ENCODE results near the gene DCAF6. TPM values are rescaled to one million over a fixed set of nuclear protein-coding genes. Genes with fewer than 3 reads are reported as not detected.

Gene DCAF6
- total RNA-seq, 1 experiment from 2014 or later: 84.6 TPM

DNA sequence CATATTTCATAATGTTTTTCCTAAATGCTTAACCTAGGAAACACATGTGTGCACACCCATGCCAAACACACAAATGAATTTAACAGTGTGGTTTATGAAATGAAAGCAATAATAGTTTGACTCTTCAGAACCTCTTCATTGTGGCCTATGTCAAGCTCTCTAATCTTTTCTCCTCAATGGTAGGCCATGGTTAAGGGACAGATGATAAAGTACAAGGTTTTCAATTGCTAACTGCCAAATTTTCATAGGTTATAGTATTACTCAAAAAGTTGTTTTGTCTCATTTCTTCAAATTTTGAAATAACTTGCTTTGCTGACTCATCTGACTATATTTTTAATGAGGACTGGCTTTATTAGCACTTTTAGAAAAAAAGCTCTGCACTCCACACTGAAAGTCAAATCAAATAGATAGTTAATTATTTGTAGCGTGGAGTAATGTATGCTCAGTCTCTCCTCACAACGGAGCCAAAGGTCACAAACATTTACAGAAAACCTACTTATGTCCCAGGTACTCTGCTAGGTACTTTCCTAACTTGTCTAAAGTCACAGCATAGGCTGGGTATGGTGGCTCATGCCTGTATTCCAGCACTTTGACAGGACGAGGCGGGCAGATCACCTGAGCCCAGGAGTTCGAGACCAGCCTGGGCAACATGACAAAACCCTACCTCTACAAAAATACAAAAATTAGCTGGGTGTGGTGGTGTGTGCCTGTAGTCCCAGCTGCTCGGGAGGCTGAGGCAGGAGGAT lies 19.5 kb upstream of the DCAF6 start:
- H3K4me1 ChIP-seq (ENCODE audit: low read length): peaks cover 1% of the 10 kb centered on the region
- peaks cover 21% of the 10 kb centered on the region for H3K79me2 ChIP-seq (ENCODE audit: low read length)
- no peaks in the 10 kb centered on the region for H3K9me3 ChIP-seq (ENCODE audit: low read length)
- no peaks in the 10 kb centered on the region for H3K9me2 ChIP-seq (replicated peaks; ENCODE audit: insufficient read depth, low read length)
- no peaks in the 10 kb centered on the region for H3K27me3 ChIP-seq (ENCODE audit: low read length)
- no peak overlapping the region for H2AFZ ChIP-seq (ENCODE audit: low read length)
- DNase-seq: no peak
- no peak overlapping the region for H3K4me2 ChIP-seq (ENCODE audit: low read depth, low read length, poor library complexity, severe bottlenecking)
- H3K9ac ChIP-seq (ENCODE audit: low read length): no peak overlapping the region
- H4K20me1 ChIP-seq (ENCODE audit: insufficient read depth, low read depth, low read length): no peaks in the 10 kb centered on the region
- H3K4me3 ChIP-seq (ENCODE audit: low read length): no peak overlapping the region
- peaks cover 16% of the 10 kb centered on the region; the same call in 1 of the 2 replicates for H3K36me3 ChIP-seq (ENCODE audit: insufficient read depth, low read length)
- no peak overlapping the region for H3K27ac ChIP-seq (ENCODE audit: low read length)

DNA sequence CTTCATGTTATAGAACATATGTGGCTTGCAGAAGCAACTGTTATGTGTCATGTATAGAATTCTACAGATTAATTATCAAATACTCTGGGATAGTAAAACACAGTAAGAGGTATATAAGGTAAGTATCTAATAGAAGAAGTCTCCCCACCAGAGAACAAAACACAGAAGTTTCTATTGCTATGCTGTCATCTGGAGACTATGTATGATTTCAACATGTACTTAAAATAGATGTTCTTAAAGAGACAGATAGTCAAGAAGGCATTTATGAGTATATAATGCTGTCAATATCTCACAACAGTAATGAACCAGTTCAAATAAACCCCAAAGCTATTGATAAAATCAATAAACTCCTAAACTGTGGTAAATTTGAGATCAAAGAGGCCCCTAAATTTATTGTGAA lies 14.5 kb upstream of the DCAF6 start:
- H2AFZ ChIP-seq (ENCODE audit: low read length): no peak overlapping the region
- peaks cover 67% of the 10 kb centered on the region for H3K79me2 ChIP-seq (ENCODE audit: low read length)
- H4K20me1 ChIP-seq (ENCODE audit: insufficient read depth, low read depth, low read length): no peaks in the 10 kb centered on the region
- H3K4me3 ChIP-seq (ENCODE audit: low read length): no peak overlapping the region
- no peak overlapping the region for H3K4me2 ChIP-seq (ENCODE audit: low read depth, low read length, poor library complexity, severe bottlenecking)
- no peaks in the 10 kb centered on the region for H3K9me2 ChIP-seq (replicated peaks; ENCODE audit: insufficient read depth, low read length)
- H3K9me3 ChIP-seq (ENCODE audit: low read length): no peaks in the 10 kb centered on the region
- H3K9ac ChIP-seq (ENCODE audit: low read length): no peak overlapping the region
- peaks cover 12% of the 10 kb centered on the region; the same call in 1 of the 2 replicates for H3K36me3 ChIP-seq (ENCODE audit: insufficient read depth, low read length)
- no peak for DNase-seq
- peaks cover 47% of the 10 kb centered on the region for H3K4me1 ChIP-seq (ENCODE audit: low read length)
- H3K27ac ChIP-seq (ENCODE audit: low read length): no peak overlapping the region; the same call in 1 of the 2 replicates
- H3K27me3 ChIP-seq (ENCODE audit: low read length): no peaks in the 10 kb centered on the region

GRCh38 chr1:167922611-167923074 lies 13.8 kb upstream of the DCAF6 start:
- Histone ChIP-seq H3K79me2 (ENCODE audit: low read length) (peaks cover 74% of the 10 kb centered on the region), H4K20me1 (ENCODE audit: insufficient read depth, low read depth, low read length) (no peaks in the 10 kb centered on the region), H3K36me3 (ENCODE audit: insufficient read depth, low read length) (peaks cover 10% of the 10 kb centered on the region; the same call in 1 of the 2 replicates), H2AFZ (ENCODE audit: low read length) (no peak overlapping the region), H3K9ac (ENCODE audit: low read length) (no peak overlapping the region), H3K4me2 (ENCODE audit: low read depth, low read length, poor library complexity, severe bottlenecking) (no peak overlapping the region), H3K4me3 (ENCODE audit: low read length) (no peak overlapping the region), H3K27ac (ENCODE audit: low read length) (peak overlapping the region; percentile 17; the same call in 1 of the 2 replicates), H3K27me3 (ENCODE audit: low read length) (no peaks in the 10 kb centered on the region), H3K9me2 (replicated peaks; ENCODE audit: insufficient read depth, low read length) (no peaks in the 10 kb centered on the region), H3K4me1 (ENCODE audit: low read length) (peaks cover 53% of the 10 kb centered on the region), H3K9me3 (ENCODE audit: low read length) (no peaks in the 10 kb centered on the region)
- DNase-seq: no peak

GRCh38 chr1:167923324-167924056 lies 13.0 kb upstream of the DCAF6 start:
- Histone ChIP-seq H3K27ac (ENCODE audit: low read length) (peak overlapping the region; percentile 65; the same call in 1 of the 2 replicates), H4K20me1 (ENCODE audit: insufficient read depth, low read depth, low read length) (no peaks in the 10 kb centered on the region), H3K4me2 (ENCODE audit: low read depth, low read length, poor library complexity, severe bottlenecking) (no peak overlapping the region), H3K79me2 (ENCODE audit: low read length) (peaks cover 82% of the 10 kb centered on the region), H3K36me3 (ENCODE audit: insufficient read depth, low read length) (peaks cover 4% of the 10 kb centered on the region; the same call in 1 of the 2 replicates), H3K9me2 (replicated peaks; ENCODE audit: insufficient read depth, low read length) (no peaks in the 10 kb centered on the region), H2AFZ (ENCODE audit: low read length) (no peak overlapping the region), H3K4me3 (ENCODE audit: low read length) (no peak overlapping the region), H3K9ac (ENCODE audit: low read length) (no peak overlapping the region), H3K9me3 (ENCODE audit: low read length) (no peaks in the 10 kb centered on the region), H3K27me3 (ENCODE audit: low read length) (no peaks in the 10 kb centered on the region), H3K4me1 (ENCODE audit: low read length) (peaks cover 61% of the 10 kb centered on the region)
- DNase-seq: no peak

GRCh38 chr1:167924102-167924501 lies 12.4 kb upstream of the DCAF6 start:
- no peaks in the 10 kb centered on the region for H4K20me1 ChIP-seq (ENCODE audit: insufficient read depth, low read depth, low read length)
- H3K9me3 ChIP-seq (ENCODE audit: low read length): no peaks in the 10 kb centered on the region
- H3K9me2 ChIP-seq (replicated peaks; ENCODE audit: insufficient read depth, low read length): no peaks in the 10 kb centered on the region
- no peak overlapping the region for H3K4me2 ChIP-seq (ENCODE audit: low read depth, low read length, poor library complexity, severe bottlenecking)
- H3K27ac ChIP-seq (ENCODE audit: low read length): peak overlapping the region; percentile 65
- no peaks in the 10 kb centered on the region for H3K27me3 ChIP-seq (ENCODE audit: low read length)
- H3K79me2 ChIP-seq (ENCODE audit: low read length): peaks cover 88% of the 10 kb centered on the region
- H3K4me1 ChIP-seq (ENCODE audit: low read length): peaks cover 67% of the 10 kb centered on the region
- no peak overlapping the region for H3K9ac ChIP-seq (ENCODE audit: low read length)
- DNase-seq: no peak
- no peak overlapping the region for H3K4me3 ChIP-seq (ENCODE audit: low read length)
- H3K36me3 ChIP-seq (ENCODE audit: insufficient read depth, low read length): peaks cover 2% of the 10 kb centered on the region; the same call in 1 of the 2 replicates
- no peak overlapping the region for H2AFZ ChIP-seq (ENCODE audit: low read length)

GRCh38 chr1:167924543-167925231 lies 11.8 kb upstream of the DCAF6 start:
- peaks cover 92% of the 10 kb centered on the region for H3K79me2 ChIP-seq (ENCODE audit: low read length)
- H3K4me2 ChIP-seq (ENCODE audit: low read depth, low read length, poor library complexity, severe bottlenecking): peak overlapping the region; percentile 37
- no peak overlapping the region for H3K9ac ChIP-seq (ENCODE audit: low read length)
- H3K9me2 ChIP-seq (replicated peaks; ENCODE audit: insufficient read depth, low read length): no peaks in the 10 kb centered on the region
- H3K9me3 ChIP-seq (ENCODE audit: low read length): no peaks in the 10 kb centered on the region
- H3K4me3 ChIP-seq (ENCODE audit: low read length): peak overlapping the region; percentile 16; the same call in 1 of the 2 replicates
- DNase-seq: peak; percentile 61
- peak overlapping the region; percentile 65 for H3K27ac ChIP-seq (ENCODE audit: low read length)
- no peak overlapping the region for H2AFZ ChIP-seq (ENCODE audit: low read length)
- peaks cover 73% of the 10 kb centered on the region for H3K4me1 ChIP-seq (ENCODE audit: low read length)
- H3K36me3 ChIP-seq (ENCODE audit: insufficient read depth, low read length): no peaks in the 10 kb centered on the region; the same call in 1 of the 2 replicates
- H3K27me3 ChIP-seq (ENCODE audit: low read length): no peaks in the 10 kb centered on the region
- H4K20me1 ChIP-seq (ENCODE audit: insufficient read depth, low read depth, low read length): no peaks in the 10 kb centered on the region

DNA sequence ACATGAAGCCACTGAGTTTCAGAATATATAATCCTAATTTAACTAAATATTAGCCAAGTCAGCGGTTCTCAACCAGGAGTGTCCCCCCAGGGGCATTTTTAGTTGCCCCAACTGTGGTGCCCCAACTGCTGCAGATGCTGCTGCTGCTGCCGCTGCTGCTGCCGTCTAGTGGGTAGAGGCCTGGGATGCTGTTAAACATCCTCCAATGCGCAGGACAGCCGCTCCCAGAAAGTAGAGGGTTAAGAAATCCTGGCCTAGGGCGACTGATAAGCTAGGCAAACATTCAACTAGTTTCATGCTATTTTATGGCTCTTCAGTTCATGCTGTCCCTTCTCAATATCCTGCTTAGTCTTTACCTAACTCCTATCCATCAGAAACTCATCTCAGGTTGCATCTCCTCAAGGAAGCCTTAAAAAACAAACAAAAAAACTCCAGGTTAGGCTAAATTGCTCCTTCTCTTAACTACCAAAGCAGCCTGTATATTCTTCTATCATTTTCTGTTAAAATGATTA lies 9.9 kb upstream of the DCAF6 start:
- H4K20me1 ChIP-seq (ENCODE audit: insufficient read depth, low read depth, low read length): no peaks in the 10 kb centered on the region
- H3K79me2 ChIP-seq (ENCODE audit: low read length): peaks cover 93% of the 10 kb centered on the region
- H3K27me3 ChIP-seq (ENCODE audit: low read length): no peaks in the 10 kb centered on the region
- no peak overlapping the region for H3K9ac ChIP-seq (ENCODE audit: low read length)
- H3K4me2 ChIP-seq (ENCODE audit: low read depth, low read length, poor library complexity, severe bottlenecking): peak overlapping the region; percentile 36
- H2AFZ ChIP-seq (ENCODE audit: low read length): no peak overlapping the region
- peaks cover 89% of the 10 kb centered on the region for H3K4me1 ChIP-seq (ENCODE audit: low read length)
- H3K9me2 ChIP-seq (replicated peaks; ENCODE audit: insufficient read depth, low read length): no peaks in the 10 kb centered on the region
- H3K27ac ChIP-seq (ENCODE audit: low read length): peak overlapping the region; percentile 10; the same call in 1 of the 2 replicates
- no peaks in the 10 kb centered on the region for H3K9me3 ChIP-seq (ENCODE audit: low read length)
- DNase-seq: no peak
- H3K4me3 ChIP-seq (ENCODE audit: low read length): no peak overlapping the region
- no peaks in the 10 kb centered on the region; the same call in 1 of the 2 replicates for H3K36me3 ChIP-seq (ENCODE audit: insufficient read depth, low read length)
